Retinal pigment epithelial cell (primary cell): ENCODE measurements around the gene DYNC1LI1.
"Not testable (repeated sequence)": the region's sequence is repeated elsewhere in the genome, so short reads cannot be mapped to it uniquely, and the experiment has no call there.

Experiments
- DNase-seq: peaks from one replicate; pipeline ENCODE4 v3.0.0-alpha.2; 2010; ENCODE audit warnings: low read depth
- H3K4me3 ChIP-seq: 2 replicates; pipeline ENCODE4 v1.5.1; 2011; ENCODE audit warnings: mild to moderate bottlenecking, low read length, control low read depth, moderate library complexity
- TF ChIP-seq, protein P1 (sequence below): conservative IDR thresholded peaks from 2 replicates; pipeline ENCODE4 v1.5.1; 2011; ENCODE audit warnings: low read depth, low read length, control low read depth, inconsistent platforms

DYNC1LI1 gene

DNA sequence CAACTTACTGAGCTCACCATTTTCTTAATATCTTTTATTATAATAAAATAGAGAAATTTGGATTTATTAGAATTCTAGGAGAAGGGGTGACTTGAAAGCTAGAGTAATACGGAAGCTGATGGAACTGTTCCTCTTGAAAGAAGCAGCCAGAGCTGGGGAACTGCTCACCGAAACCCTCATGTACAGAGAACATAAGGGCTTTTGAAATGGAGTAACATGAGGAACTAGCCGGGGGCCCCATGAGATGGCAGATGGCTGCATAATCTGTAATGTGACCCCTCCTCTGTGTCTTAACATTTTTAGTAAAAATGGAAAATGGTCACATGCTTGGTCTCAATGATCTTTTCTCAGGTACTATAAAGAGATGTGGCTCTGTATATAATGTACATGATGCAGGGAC is 15.7 kb upstream of the DYNC1LI1 start:
- H3K4me3 ChIP-seq: no peak overlapping the region
- no peak for DNase-seq
- TF ChIP-seq, protein P1, sequence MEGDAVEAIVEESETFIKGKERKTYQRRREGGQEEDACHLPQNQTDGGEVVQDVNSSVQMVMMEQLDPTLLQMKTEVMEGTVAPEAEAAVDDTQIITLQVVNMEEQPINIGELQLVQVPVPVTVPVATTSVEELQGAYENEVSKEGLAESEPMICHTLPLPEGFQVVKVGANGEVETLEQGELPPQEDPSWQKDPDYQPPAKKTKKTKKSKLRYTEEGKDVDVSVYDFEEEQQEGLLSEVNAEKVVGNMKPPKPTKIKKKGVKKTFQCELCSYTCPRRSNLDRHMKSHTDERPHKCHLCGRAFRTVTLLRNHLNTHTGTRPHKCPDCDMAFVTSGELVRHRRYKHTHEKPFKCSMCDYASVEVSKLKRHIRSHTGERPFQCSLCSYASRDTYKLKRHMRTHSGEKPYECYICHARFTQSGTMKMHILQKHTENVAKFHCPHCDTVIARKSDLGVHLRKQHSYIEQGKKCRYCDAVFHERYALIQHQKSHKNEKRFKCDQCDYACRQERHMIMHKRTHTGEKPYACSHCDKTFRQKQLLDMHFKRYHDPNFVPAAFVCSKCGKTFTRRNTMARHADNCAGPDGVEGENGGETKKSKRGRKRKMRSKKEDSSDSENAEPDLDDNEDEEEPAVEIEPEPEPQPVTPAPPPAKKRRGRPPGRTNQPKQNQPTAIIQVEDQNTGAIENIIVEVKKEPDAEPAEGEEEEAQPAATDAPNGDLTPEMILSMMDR: no peak

DNA sequence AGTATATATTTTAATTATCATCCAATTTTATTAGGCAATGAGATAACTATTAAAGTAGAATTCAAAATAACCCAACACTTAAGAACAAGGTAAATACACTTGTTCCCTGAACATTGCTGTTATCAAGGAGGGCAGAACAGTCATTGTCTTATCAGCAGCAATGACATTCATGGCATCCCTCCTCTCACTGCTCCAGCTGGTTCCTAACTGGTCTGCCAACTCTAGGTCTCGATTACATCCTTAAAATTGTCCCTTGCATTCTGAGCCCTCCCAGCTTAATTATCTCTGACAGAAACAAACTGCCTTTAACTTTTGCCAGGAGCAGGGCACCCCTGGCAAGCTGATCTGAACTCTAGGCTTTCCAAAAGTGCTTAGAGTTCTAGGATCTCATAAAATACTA is 14.0 kb upstream of the DYNC1LI1 start:
- TF ChIP-seq, protein P1: no peak
- no peak for DNase-seq

DNA sequence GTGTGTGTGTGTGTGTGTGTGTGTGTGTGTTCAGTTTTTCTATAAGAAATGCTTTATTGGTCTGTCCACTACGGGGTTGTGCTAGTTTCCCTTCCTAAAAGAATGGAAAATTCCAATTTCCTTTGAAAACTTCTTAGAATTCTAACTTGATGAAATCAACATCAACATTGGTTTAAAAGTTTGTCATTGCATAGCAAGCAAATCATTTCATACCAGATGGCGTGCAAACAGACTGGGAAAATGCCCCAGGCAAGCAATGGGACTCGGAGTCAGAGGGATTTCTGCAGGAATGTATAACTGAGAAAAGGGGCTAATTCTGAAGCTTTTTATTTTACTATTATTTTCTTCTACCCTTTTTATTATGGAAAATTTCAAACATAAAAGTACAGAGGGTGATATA is 13.1 kb upstream of the DYNC1LI1 start:
- no peak for DNase-seq
- H3K4me3 ChIP-seq: no peak overlapping the region
- TF ChIP-seq, protein P1: no peak

More for the DNA sequence above, 14.0 kb upstream of the DYNC1LI1 start:
- H3K4me3 ChIP-seq: no peak overlapping the region

DNA sequence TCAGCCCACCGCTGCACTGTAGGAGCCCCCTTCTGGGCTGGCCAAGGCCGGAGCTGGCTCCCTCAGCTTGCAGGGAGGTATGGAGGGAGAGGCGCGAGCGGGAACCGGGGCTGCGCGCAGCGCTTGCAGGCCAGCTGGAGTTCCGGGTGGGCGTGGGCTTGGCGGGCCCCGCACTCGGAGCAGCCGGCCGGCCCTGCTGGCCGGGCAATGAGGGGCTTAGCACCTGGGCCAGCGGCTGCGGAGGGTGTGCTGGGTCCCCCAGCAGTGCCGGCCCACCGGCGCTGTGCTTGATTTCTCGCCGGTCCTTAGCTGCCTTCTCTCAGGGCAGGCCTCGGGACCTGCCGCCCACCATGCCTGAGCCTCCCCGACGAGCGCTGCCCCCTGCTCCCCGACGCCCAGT is 8.0 kb upstream of the DYNC1LI1 start:
- DNase-seq, H3K4me3 ChIP-seq: not testable (repeated sequence)

DNA sequence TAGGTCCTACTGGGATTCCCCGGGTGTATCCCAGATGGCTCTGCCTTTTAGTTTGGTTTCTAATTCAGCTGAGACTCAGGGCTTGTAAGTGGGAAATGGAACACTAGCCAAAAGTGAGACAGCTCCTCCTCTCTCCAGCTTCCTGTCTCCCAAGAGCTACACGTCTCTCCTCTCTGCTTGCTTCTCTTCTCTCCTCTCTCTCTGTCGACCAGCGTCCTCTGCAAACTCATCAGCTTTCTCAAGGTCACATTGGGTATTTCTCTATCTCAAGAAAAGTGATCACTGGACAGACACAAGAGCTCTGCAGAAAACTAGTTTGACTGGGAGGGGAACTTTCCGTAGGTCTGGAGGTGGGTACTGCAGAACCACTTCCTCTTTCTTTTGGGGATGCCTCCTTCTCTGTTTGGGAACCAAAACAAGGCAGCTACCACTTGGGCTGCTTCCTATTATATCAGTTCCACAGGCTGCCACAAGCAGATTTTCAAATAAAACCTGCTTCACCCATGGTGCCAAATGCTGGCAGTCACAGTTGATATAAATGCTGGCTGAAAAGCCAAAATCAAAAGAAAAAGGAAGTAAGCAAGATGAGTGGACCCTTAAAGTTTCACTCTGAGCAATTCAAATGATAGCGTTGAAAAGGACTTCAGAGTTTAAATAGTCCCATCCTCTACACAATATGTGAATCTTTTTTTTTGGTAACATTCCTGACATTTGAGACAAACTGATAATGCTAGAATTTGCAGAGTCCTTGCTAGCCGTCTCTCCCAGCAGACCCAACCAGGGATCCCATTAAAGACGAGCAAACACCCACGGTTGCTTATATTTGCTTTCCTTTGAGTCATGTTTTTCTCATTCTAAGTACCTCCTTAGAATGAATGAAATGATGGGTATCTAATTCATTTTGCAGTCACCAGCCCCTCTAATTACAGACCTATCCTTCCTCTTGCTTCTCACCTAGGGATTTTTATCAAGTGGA is 7.2 kb upstream of the DYNC1LI1 start:
- DNase-seq: no peak
- TF ChIP-seq, protein P1: no peak
- no peak overlapping the region for H3K4me3 ChIP-seq

DNA sequence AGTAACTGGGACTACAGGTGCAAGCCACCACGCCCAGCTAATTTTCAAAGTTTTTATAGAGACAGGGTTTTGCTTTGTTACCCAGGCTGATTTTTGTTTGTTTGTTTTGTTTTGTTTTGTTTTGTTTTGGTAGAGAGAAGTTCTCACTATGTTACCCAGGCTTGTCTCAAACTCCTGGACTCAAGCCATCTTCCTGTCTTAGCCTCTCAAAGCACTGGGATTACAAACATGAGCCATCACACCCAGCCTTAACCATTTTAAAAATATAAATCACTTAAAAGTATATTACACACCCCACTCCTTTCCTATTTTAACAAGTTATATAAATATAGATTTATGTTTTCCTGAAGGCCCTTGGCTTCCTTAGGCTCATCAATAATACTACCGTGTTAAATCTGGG is 6.5 kb upstream of the DYNC1LI1 start:
- no peak overlapping the region for H3K4me3 ChIP-seq
- TF ChIP-seq, protein P1: no peak
- peak; percentile 1 for DNase-seq

DNA sequence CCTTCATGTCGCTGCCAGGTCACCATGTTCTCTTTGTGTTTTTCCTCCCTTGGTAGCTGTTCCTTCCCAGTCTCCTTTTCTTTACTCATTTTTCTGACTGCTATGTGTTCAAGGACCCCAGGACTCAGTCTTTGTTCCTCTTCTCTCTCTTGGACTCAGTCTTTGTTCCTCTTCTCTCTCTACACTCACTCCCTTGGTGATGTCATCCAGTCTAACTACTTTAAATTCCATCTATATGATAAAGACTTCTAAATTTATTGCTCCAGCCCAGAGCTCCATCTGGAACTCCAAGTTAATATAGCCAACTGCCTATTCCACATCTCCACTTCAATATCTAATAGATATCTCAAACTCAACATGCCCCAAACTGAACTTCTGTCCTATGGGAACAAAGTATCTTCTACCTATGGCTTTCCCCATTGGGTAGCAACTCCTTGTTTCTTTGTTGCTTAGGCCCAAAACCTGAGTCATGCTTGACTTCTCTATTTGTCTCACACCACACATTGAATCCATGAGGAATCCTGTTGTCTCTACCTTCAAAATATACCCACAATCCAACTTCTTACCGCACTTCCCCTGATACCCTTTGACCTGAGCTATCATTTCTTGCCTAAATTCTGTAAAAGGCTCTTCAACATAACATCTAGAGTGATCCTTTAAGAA is 4.9 kb upstream of the DYNC1LI1 start:
- no peak for DNase-seq
- TF ChIP-seq, protein P1: no peak
- no peak overlapping the region for H3K4me3 ChIP-seq
